Endometrium (tissue), 2 donors: ENCODE data around the gene KRT20.

ENCODE experiments used
- FAIRE-seq: peaks from 2 replicates; lab custom pipeline; 2012; peaks lifted over from hg19 to GRCh38; lab: Jason Lieb, UNC
- donor health status: control.
- donor health status: control.

The KRT20 gene

GRCh38 chr17:40852364-40852763 is 32.7 kb downstream of the KRT20 start:
- no peak for FAIRE-seq

DNA sequence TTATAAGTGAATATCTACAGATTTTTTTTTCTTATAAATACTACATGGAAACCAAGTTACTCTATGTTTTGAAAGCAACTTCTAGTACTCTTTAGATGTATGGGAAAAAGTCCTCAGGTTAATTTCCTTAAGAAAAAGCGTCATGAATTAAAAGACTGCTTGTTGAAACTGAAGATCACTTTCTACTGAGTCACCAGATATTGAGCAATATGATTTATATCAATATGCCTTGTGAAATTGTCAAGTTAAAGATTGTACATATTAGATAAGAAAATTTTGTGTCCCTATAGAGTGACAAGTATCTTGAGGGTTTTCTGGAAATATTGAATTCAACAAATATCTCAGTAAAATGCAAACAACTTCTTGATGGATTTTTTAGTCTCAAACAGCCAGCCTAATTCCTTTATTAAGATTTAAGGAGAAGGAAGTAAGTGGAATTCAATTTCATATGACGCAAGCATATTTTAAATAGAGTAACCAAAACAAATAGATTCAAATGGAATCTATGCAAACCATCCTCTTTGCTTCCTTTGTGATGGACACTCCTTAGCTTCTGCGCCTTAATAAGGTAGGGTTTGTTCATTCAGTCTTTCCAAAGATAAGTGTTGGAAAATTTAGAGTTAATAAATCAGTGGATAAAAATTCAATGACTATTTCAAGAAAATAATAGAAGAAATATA is 34.6 kb downstream of the KRT20 start:
- FAIRE-seq = no peak

GRCh38 chr17:40849723-40850122 is 35.3 kb downstream of the KRT20 start:
- FAIRE-seq = no peak

- FAIRE-seq = no peak
Measured at GRCh38 chr17:40848583-40849235, 36.3 kb downstream of the KRT20 start.

DNA sequence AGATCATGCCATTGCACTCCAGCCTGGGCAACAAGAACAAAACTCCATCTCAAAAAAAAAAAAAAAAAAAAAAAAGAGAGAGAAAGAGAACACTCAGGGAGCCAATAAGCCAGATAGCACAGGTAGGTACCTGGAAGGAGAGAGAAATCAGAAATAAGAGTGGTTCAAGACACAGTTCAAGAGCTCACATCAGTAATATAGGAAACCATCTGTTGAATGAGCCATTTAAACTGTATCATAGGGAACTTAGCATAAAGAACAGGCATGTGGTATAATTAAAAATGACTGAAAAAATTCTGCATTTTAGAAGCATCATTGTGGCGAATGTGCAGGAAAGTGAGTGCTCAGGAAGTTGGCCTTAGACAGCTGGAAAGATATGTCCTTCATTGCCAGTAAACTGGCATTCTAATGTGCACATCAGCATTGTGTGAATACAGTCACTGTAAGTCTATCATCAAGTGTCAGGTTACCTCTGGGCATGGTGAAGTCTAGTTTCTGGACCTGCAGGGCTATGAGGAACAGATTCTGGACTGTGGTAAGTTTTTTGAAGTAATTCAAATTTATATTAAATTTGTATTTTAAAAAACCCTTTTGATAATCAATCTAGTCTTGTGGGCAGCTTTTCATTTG is 38.4 kb downstream of the KRT20 start:
- FAIRE-seq = no peak

- FAIRE-seq = no peak
Measured at GRCh38 chr17:40844671-40845107, 40.4 kb downstream of the KRT20 start.

DNA sequence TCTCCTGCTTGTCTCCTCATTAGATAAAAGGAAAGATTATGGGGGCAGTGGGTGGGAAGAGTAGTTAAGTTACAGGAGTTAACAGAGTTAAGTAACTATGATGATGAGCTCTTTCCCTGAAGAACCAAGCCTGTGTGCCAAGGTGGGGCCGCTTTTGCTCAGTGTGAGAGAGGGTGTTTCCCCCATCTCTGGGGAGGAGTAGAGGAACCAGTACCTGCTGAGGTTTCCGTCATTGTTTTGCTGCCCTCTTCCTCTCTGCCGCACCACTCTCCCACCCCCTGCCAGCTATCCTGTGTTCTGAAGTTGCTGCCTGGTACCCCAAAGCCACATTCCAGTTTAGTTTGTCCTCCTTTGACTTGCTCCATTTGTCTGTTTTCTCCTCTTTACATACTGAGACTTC is 41.8 kb downstream of the KRT20 start:
- no peak for FAIRE-seq

- no peak for FAIRE-seq
Measured at GRCh38 chr17:40841246-40841645, 43.8 kb downstream of the KRT20 start.

DNA sequence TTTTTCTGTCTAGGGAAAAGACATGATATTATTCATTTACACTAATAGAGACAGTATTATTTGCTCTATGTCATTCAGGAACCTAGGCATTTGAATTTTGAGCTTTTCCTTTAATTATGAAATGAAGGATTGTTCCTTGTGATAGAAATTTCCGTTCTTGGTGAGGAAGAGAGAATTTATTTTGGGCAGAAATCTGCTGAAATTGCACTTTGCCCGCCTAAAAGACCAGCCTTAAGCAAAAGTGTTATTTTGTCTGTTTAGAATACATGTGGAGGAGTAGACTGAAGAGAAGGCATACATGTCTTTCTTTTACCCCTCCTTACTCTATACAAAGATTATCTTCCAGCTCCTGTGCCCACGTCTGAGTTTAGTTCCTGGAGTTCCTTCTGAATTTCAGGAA is 45.8 kb downstream of the KRT20 start:
- FAIRE-seq = no peak

DNA sequence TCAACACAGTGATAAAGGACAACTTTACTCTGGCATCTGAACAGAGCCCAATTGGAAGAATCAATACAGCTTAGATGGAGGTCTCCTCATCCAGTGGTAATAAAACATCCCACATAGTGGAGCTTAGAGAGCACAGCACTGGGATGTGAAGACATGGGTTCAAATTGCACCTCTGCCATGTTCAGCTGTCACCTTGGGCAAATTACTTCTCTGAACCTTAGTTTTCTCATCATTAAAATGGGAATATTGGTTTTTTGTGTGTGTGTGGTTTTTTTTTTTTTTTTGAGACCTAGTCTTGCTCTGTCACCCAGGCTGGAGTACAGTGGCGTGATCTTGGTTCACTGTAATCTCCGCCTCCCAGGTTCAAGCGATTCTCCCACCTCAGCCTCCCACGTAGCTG is 49.0 kb downstream of the KRT20 start:
- FAIRE-seq = no peak

DNA sequence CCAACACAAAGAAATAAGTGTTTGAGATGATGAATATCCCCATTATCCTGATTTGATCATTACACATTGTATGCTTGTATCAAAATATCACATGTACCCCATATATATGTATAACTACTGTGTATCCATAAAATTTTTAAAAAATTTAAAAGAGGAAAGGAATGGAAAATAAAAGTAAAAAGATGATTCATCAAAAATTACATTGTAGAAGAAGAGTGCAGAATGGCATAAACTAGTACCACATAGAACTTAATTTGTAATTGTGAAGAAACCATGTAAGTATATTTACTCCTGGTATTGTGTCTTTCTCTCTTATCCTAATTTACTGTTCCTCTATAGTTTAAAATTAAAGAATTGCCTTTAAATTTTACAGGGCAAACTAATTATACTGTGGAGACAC is 51.2 kb downstream of the KRT20 start:
- no peak for FAIRE-seq

- FAIRE-seq = no peak
Measured at GRCh38 chr17:40832840-40833239, 52.2 kb downstream of the KRT20 start.

- no peak for FAIRE-seq
Measured at GRCh38 chr17:40830085-40830776, 54.8 kb downstream of the KRT20 start.

DNA sequence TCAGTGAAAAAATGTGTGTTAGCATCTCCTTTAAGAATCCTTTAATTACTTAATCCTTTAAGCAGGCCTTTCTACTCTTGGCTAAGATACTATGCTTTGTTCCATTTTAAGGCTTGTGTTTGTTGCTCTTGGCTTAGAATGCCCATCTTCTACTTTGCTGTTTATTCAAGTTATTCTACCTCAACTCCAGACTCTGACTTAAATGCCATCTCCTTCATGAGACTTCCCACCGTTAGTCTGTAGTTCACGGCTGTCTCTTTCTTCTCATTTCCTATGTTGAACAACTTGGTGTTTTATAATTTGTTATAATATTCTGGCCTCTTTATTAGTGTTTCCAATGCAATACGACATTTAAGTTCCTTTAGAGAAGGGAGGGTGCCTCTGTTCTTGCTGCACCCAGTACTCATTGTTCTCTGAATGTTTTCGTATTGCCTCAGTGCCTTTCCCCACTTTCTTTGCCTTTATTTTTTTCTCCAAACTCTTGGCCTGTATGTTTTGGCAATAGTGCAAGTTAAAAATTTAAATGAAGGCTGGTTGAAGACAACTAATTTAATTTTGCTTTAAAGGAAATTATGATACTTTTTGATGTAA is 56.5 kb downstream of the KRT20 start:
- FAIRE-seq = no peak

GRCh38 chr17:40827746-40828453 is 57.1 kb downstream of the KRT20 start:
- FAIRE-seq = no peak
